Activated T-helper 2 cell treated with anti-CD3 and anti-CD28 coated beads, Interferon-gamma antibody, Interleukin-2, Interleukin-4, amounts not matched to agents 10 μg/mL and 5 μg/mL and 100 μg/mL, durations not matched to agents 14 hours and 24 hours and 36 hours (primary cell): ENCODE data around the gene USP6. TPM values are rescaled to one million over a fixed set of nuclear protein-coding genes. Genes with fewer than 3 reads are reported as not detected.
"Not testable (repeated sequence)": the region's sequence is repeated elsewhere in the genome, so short reads cannot be mapped to it uniquely, and the experiment has no call there.

Experiments
- DNase-seq: peaks from one replicate; pipeline ENCODE4 v3.0.0; 2021; ENCODE audit warnings: low spot score
- H3K27ac Mint-ChIP-seq: one replicate; pipeline ENCODE4 v1.8.0; 2021; ENCODE audit warnings: mixed read lengths
- H3K27me3 Mint-ChIP-seq: one replicate; pipeline ENCODE4 v1.8.0; 2021; ENCODE audit warnings: low read depth, mixed read lengths
- H3K36me3 Mint-ChIP-seq: one replicate; pipeline ENCODE4 v1.8.0; 2021; ENCODE audit warnings: low read depth, mixed read lengths
- H3K4me1 Mint-ChIP-seq: one replicate; pipeline ENCODE4 v1.8.0; 2021; ENCODE audit warnings: low read depth, mixed read lengths
- H3K4me3 Mint-ChIP-seq: one replicate; pipeline ENCODE4 v1.8.0; 2021; ENCODE audit warnings: low read depth, mild to moderate bottlenecking, moderate library complexity, mixed read lengths
- H3K9me3 Mint-ChIP-seq: one replicate; pipeline ENCODE4 v1.8.0; 2021; ENCODE audit warnings: mixed read lengths
- intact Hi-C: fragments of 100-400 bp; cut with micrococcal nuclease; formaldehyde crosslinking; loops from one replicate; pipeline ENCODE4 v1.15.1; 2023
- total RNA-seq: library from RNA; stranded (reverse); gene quantifications from 2 replicates; pipeline ENCODE4 v1.2.3, GENCODE V29; 2022

USP6 gene
- total RNA-seq, 1 donor from 2014 or later, result 0.07 TPM

- H3K4me1 Mint-ChIP-seq, H3K4me3 Mint-ChIP-seq, H3K9me3 Mint-ChIP-seq, DNase-seq, intact Hi-C loops, H3K27ac Mint-ChIP-seq, H3K36me3 Mint-ChIP-seq, H3K27me3 Mint-ChIP-seq: not testable (repeated sequence)
Measured at GRCh38 chr17:5221912-5222311, 106.1 kb downstream of the USP6 start.

Other genes starting within 250 kb of the USP6 start
- 0.76 and 1.3 TPM in 2 replicates for gene C17orf107, start 216.5 kb upstream of the USP6 start, total RNA-seq
- gene CHRNE, start 212.9 kb upstream of the USP6 start, total RNA-seq, result 0.32 and 0.44 TPM in 2 replicates
- not detected in 2 replicates for gene GP1BA, start 183.8 kb upstream of the USP6 start, total RNA-seq
- gene SLC25A11, start 176.0 kb upstream of the USP6 start, total RNA-seq, result 91.4 and 103 TPM in 2 replicates
- gene RNF167, start 175.8 kb upstream of the USP6 start, total RNA-seq, result 112 and 126 TPM in 2 replicates
- gene PFN1, start 167.5 kb upstream of the USP6 start, total RNA-seq, result 1,460 and 1,475 TPM in 2 replicates
- 45.7 and 47.9 TPM in 2 replicates for gene ENO3, start 164.9 kb upstream of the USP6 start, total RNA-seq
- 66.5 and 70.4 TPM in 2 replicates for gene SPAG7, start 148.2 kb upstream of the USP6 start, total RNA-seq
- 90.2 and 92.3 TPM in 2 replicates for gene CAMTA2, start 128.4 kb upstream of the USP6 start, total RNA-seq
- 0.43 and 0.53 TPM in 2 replicates for gene INCA1, start 118.5 kb upstream of the USP6 start, total RNA-seq
- gene KIF1C, start 118.1 kb upstream of the USP6 start, total RNA-seq, result 51.0 and 51.4 TPM in 2 replicates
- 0.14 TPM in 2 replicates for gene SLC52A1, start 80.6 kb upstream of the USP6 start, total RNA-seq
- 1.4 and 1.9 TPM in 2 replicates for gene ZFP3, start 37.6 kb upstream of the USP6 start, total RNA-seq
- gene ZNF232, start 4.2 kb upstream of the USP6 start, total RNA-seq, result 12.4 and 16.5 TPM in 2 replicates
- 8.0 and 8.9 TPM in 2 replicates for gene ZNF594, start 75.8 kb downstream of the USP6 start, total RNA-seq
- gene SCIMP, start 118.8 kb downstream of the USP6 start, total RNA-seq, result not detected in 2 replicates
- 45.8 and 53.2 TPM in 2 replicates for gene RABEP1, start 166.3 kb downstream of the USP6 start, total RNA-seq